ENCODE data around the gene TMEM225B. TPM values are rescaled to one million over a fixed set of nuclear protein-coding genes. Genes with fewer than 3 reads are reported as not detected.

Gene TMEM225B
- total and polyA plus RNA-seq, 2 of the 4 experiments (the other 2 are of a cell fraction), result 0.32 to 0.54 TPM

- H2BK15ac ChIP-seq (ENCODE audit: low read depth, low read length), result no peak overlapping the region
- H4K20me1 ChIP-seq (ENCODE audit: insufficient read depth, low read length), result no peaks in the 10 kb centered on the region
- H3K27me3 ChIP-seq (ENCODE audit: control insufficient read depth, insufficient read depth, low read length), result no peaks in the 10 kb centered on the region
- no peak overlapping the region for H3K4me2 ChIP-seq (ENCODE audit: low read depth, low read length)
- ATAC-seq (ENCODE audit: low read depth) (no peak), DNase-seq (no peak)
- H3K4me1 ChIP-seq (ENCODE audit: control insufficient read depth, insufficient read depth, low read length), result no peaks in the 10 kb centered on the region
- intact Hi-C loops (cut with micrococcal nuclease) (loop anchor here (10.0 kb wide), 1 partner anchor 256 kb away; no protein-coding TSS in a partner anchor), in situ Hi-C loops (cut with MboI; ENCODE audit: low sequenced_read_pairs) (no loop called here), dilution Hi-C loops (cut with HindIII; ENCODE audit: low sequenced_read_pairs, unreplicated experiment) (no loop called here)
- H3K9me1 ChIP-seq (ENCODE audit: insufficient read depth, low read length), result no peaks in the 10 kb centered on the region; the same call in 1 of the 2 replicates
- H3K79me1 ChIP-seq (ENCODE audit: low read depth in 1 of 2, low read length in 2 of 2), result no peaks in the 10 kb centered on the region
- H2BK5ac ChIP-seq (ENCODE audit: low read depth, low read length, poor library complexity, severe bottlenecking), result no peak overlapping the region
- no peak overlapping the region for H4K5ac ChIP-seq (ENCODE audit: low read depth, low read length)
- H4K91ac ChIP-seq (ENCODE audit: insufficient read depth, low read depth, low read length), result no peak overlapping the region
- H3K18ac ChIP-seq (ENCODE audit: low read depth, low read length), result no peak overlapping the region
- H3K56ac ChIP-seq (ENCODE audit: extremely low read depth, insufficient read depth, low read length), result no peak overlapping the region
- no peak overlapping the region for H3K4ac ChIP-seq (ENCODE audit: low read depth, low read length)
- ChIA-PET CTCF (no interaction called here), POLR2A (ENCODE audit: unreplicated experiment) (no interaction called here)
- no TSS peak for BruUV-seq (replicated peaks)
- no peak overlapping the region for H2AK9ac ChIP-seq (replicated peaks; ENCODE audit: low read depth, low read length, poor library complexity)
- no peak overlapping the region for H3K4me3 ChIP-seq (ENCODE audit: insufficient read depth, low read depth, low read length)
- no peak overlapping the region for H2AK5ac ChIP-seq (ENCODE audit: low read depth, low read length)
- H3K9me3 ChIP-seq (ENCODE audit: control insufficient read depth, insufficient read depth, low read length), result no peaks in the 10 kb centered on the region
- H3K9ac ChIP-seq (ENCODE audit: low read depth, low read length), result no peak overlapping the region
- no peak overlapping the region for H4K8ac ChIP-seq (ENCODE audit: low read depth in 2 of 2, low read length in 2 of 2)
- no peak overlapping the region for H2BK20ac ChIP-seq (ENCODE audit: low read depth, low read length)
- no peak overlapping the region for H3K14ac ChIP-seq (replicated peaks; ENCODE audit: low read depth, low read length)
- no peak for TF ChIP-seq MXI1 (IDR thresholded peaks at IDR 0.05; ENCODE audit: borderline replicate concordance, low read depth, low read length)
- no peak for TF ChIP-seq ELK1 (IDR thresholded peaks at IDR 0.05; ENCODE audit: borderline replicate concordance, low read depth, low read length)
- TF ChIP-seq CEBPB (IDR thresholded peaks at IDR 0.05; ENCODE audit: low read depth, low read length), result no peak
- no peak for TF ChIP-seq USF2 (IDR thresholded peaks at IDR 0.05; ENCODE audit: low read depth, low read length)
- TF ChIP-seq SMC3 (IDR thresholded peaks at IDR 0.05; ENCODE audit: low read depth, low read length), result no peak
- TF ChIP-seq CHD1 (IDR thresholded peaks at IDR 0.05; ENCODE audit: low read depth, low read length), result no peak
- TF ChIP-seq POLR2A (IDR thresholded peaks at IDR 0.05; ENCODE audit: low read depth, low read length), result no peak
- no peak overlapping the region for H3K27ac ChIP-seq (ENCODE audit: insufficient read depth, low read length)
- H2AFZ ChIP-seq (replicated peaks; ENCODE audit: low read length, poor library complexity), result no peak overlapping the region
- no peak overlapping the region for H3K23ac ChIP-seq (ENCODE audit: low read depth, low read length)
- H2BK120ac ChIP-seq (ENCODE audit: low read depth, low read length), result no peak overlapping the region
- H3K36me3 ChIP-seq (ENCODE audit: control insufficient read depth, insufficient read depth, low read length), result 0 out of 2 replicates have a peak, but pooled peaks cover 2% of the 10 kb centered on the region
These were observed 41.2 kb downstream of the TMEM225B start for GRCh38 chr7:99639267-99639666.

Data from IMR-90 (cell line).